Stimulated activated CD8-positive, alpha-beta memory T cell treated with anti-CD3 and anti-CD28 coated beads, Interleukin-15, amount 100 ng/mL, for 48 hours (primary cell): Measurements from ENCODE around the gene GRB10.
"Not testable (repeated sequence)": the region's sequence is repeated elsewhere in the genome, so short reads cannot be mapped to it uniquely, and the experiment has no call there.

Experiments used
- DNase-seq, 2 donors: peaks; one replicate each; pipeline ENCODE4 v3.0.0-alpha.2; 2020; ENCODE audit warnings: low read depth in 2 of 2

GRB10 gene

DNA sequence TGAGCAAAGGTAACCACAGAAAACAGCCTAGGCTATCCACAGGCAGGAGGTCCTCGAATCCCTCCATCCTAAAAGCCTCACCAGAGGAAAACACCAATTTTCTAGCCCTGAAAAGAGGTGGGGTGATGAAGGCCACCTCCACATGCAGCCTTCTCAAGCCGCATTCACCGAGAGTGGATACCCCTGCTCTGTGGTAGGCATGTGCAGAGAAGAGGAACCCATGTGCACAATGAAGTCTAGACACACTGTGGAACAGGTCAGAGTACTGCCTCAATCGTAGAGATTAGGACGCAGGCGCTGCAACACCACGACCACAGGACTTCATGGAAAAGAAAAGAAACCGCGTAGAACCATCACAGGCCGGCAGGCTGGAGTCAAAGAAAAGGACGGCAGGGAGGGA is 38.8 kb downstream of the GRB10 start:
- no peak for DNase-seq

DNA sequence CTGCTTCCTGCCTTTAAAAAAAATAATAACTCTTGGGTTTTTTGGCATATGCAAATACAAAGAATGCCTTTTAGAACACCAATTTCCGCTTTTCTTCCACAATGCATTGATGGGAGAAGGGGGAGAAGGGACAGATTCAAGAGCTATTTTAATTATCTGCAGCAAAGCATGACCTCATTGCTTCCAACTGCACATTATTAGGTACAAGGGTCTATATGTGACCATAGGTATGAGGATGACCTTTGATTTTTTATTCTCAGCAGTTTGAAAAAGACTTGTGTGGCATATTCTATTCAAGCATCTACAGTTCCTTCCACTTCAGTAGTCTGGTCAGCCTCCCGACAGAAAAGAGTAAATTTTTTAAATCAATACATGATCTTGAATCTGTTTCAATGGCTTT is 39.7 kb downstream of the GRB10 start:
- no peak for DNase-seq

DNA sequence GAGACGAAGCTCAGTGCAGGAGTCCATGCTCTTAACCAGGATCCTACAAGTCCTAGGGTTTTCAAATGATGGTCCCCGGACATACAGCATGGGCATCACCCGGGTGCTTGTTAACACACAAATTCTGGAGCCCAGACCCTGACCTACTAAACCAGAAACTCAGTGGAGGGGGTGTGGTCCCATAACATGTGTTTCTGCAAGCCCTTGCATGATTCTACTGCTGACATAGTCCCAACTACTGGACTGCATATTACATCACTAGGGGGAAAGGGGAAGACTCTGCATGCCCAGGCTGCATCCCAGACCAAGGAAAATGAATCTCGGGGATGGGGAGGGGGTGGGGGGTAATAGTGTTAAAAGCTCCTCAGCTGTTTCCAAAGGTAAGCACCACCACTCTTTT is 40.3 kb downstream of the GRB10 start:
- no peak for DNase-seq

DNA sequence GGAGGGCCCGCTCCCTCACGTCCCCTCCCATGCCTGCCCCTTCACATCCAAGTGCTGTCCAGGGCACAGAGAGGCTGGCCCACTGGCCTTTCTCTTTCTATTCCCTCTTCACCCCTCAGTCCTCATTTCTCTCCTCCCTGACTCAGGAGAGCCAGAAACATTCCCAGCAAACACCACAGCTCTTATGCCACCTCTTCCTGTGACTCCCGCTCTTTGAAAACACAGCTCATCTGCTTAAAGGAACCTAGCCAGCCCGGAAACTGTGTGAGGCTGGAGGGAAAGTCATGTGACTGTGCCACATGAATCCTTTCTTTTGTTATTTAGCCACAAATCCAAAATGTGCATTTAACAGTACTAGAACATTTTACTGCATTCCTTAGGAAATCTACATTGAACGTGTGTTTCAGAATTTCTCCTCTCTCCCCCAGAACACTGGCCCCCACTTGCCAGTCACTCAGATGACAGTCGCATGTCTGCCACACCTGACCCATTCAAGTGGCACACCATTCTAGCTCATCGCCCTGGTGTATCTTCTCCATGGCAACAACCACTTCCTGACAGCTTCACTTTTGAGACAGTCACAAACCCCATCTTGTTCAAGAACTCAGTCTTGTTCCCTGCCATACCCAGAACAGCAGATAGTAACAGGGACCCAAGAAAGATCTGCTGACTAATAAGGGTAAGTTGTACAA is 42.8 kb downstream of the GRB10 start:
- DNase-seq = peak; percentile 32 to 40

DNA sequence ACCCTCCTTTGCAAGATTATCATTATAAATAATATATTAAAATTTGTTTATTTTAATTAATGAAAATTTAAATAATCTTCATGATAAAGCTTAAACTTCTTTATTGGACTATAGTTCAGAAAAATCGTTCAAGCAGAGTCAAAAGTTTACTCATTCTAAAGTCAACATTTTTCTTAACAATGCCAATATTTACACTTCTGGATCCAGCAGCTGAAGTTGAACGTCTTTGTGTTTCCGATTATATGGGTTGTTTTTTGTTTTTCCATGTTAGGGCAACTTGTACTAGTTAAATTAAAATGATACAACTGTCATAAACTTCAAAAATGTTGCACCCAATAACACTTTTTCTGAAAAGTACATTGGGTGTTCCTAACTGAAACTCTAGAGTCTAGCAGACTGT is 43.8 kb downstream of the GRB10 start:
- DNase-seq = no peak

DNA sequence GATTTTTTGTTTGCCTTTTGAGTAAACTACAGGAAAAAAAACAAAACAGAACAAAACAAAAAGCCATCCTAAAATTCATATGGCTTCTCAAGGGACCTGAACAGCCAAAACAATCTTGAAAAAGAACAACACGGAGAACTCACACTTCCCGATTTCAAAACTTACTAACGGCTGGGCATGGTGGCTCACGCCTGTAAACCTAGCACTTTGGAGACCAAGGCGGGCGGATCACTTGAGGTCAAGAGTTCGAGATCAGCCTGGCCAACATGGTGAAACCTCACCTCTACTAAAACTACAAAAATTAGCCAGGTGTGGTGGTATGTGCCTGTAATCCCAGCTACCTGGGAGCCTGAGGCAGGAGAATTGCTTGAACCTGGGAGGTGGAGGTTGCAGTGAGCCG is 46.9 kb downstream of the GRB10 start:
- DNase-seq = not testable (repeated sequence)

DNA sequence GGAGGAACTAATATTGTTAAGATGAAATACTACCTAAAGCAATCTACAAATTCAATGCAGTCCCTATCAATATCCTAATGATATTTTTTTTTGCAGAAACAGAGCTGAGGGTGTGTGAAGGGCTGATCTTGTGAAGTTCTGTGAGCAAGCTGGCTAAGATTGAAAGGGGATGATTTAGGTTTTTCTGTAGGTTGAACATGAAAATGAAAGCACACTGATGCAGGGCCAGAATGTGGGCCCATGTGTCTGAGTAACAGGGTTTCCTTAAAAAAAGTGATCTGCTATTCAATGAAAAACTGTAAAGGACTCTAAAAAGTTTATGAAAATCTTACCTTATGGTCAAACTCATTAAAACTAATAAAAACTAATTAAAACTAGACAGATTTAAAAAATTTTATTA is 47.4 kb downstream of the GRB10 start:
- DNase-seq = no peak

DNA sequence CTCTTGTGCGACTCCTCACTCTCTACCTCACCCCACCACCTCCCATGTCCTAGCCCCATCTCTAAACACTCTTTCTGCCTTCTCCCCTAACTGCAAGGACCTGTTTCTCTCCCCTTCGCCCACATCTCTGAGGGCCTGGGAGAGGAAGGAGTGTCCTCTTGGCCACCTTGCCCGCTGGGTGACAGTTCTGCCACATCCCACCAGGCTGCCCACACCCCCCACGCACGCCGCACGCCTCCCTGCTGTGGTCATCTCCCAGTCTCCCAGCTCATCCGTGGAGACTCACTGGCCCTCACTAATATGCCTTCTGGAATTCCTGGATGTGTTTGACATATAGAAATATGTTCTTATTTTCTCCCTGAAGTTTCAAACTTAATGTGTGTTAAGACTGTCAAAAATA is 48.5 kb downstream of the GRB10 start:
- no peak for DNase-seq

DNA sequence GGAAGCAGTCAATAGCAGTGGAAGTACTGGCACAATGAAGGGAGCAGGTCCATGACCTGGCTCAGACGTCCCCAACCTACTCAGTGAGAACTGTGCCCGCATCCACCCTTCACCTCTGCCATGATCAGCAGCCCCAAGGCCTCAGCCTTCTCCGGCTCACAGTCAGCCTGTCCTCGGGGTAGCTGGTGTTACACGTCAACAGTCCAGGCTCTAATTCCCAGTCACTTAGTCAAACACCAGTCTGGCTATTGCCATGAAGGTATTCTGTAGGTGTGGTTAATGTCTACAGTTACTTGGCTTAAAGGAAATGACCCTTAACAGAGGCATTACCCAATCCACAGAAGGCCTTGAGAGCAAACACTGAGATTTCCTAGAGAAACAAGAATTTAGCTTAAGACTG is 49.1 kb downstream of the GRB10 start:
- DNase-seq = no peak

DNA sequence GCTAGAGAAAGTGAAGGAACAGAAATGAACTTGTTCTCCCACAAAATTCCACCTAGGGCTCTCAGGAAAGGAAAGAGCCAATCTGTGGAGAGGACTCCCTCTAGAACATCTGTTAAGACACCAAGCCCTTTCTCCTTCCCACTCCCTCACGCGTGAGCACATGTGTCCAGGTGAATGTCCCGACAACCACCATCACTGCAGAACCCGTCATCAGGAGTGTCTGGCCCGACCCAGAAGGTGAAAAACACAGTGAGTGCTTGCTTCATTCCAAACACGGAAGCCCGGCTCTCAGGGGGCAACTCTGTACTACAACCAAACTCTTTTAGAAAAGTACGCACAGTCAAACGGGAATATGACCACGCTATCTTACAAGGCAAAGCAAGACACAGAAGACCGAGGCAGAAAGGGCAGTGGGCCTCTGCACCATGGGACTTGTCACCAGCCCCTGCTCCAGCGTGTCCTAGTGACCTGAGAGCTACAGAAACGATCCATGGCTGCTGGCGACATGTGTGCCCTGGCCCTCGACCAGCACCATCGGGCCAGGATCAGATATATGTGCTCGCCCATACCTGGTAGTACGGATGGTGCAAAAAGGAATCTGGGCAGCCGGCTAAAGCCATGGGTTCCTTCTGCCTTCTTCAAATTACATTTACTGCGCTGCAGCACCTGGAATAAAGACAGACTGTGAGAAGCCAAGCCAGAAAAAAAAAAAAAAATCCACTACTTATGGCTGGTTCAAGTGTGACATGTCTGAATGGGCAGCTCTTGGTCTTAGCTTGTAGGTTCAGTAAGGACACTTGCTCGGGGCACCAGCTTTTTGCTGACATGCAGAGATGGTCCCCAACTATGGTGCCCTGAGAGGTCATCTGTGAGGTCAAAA is 50.8 kb downstream of the GRB10 start:
- no peak for DNase-seq

DNA sequence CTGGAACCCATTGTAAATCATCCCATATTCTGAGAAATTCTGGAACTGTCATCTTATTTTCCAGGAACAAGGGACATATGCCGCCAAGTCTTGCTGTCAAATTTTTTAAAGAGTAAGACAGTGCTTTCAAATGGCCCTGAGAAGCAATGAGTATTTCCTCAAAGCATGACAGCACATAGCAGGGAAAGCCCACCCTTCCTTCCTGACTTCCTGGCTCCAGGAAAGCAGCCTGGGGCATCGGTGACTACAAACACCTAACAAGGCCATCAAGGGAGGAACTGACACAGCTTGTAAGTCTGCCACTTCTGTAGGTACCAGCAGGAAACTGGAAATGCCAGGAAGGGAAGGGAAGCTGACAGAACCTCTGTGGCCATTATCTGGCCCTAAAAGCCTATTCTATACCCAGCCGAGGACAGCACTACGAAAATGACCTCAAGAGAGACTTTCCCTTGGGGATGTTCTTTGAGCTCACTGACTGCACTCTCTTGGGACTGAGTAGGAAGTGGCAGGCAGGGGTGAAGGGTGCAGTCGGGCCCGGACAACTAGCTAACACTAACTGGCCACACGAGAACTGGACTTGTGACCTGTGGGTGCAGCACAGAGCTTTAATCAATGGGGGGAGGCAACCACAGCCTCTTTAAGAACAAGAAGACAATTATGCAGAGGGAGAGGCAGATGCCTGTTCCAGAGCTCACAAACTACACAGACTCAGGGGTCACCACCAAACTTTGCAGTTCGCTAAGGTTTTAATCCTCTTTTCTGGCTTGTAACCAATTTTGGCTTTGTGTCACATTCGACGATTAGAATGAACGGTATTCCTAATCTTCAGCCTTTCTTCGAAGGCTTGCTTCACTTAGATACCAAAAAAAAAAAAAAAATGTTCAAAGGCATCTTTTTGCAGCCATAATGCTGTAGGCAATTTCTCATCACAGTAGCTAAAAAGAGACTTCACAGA is 52.0 kb downstream of the GRB10 start:
- DNase-seq = no peak

DNA sequence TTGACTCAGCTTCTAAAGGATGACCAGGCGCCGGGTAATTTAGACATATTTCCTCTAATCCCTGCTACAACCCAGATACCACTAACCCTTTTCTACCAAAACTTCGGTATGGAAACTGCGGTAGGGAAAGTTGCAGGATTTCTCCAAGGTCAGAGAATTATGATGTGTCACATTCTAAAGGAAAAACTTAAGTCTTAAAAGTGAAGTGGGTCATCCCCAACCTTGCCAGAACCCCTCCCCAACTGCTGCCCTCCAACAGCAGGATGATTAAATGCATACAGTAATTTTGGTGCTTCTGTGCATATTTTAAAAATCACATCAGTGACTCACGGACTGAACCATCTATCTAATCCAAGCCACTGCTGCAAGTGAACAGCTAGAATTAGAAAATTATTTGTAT is 52.7 kb downstream of the GRB10 start:
- DNase-seq = no peak

DNA sequence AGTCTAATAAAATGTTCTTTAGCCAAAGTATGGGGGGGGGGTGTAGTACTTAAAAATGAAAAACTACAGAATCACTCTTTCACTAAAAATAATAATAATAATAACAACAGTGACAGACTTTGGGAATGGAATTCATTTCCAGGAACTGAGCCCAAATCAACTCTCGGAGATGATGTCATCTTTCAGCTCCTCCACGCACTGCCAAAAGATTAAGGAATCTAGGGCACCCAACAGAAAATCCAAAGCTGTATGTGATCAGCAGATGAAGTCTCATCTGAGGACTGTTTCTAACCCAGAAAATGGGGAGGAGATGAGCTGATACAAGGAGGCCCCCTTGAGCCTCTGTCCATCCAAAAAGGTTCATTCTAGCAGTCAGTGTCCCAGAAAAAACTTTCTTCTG is 54.5 kb downstream of the GRB10 start:
- DNase-seq = no peak

DNA sequence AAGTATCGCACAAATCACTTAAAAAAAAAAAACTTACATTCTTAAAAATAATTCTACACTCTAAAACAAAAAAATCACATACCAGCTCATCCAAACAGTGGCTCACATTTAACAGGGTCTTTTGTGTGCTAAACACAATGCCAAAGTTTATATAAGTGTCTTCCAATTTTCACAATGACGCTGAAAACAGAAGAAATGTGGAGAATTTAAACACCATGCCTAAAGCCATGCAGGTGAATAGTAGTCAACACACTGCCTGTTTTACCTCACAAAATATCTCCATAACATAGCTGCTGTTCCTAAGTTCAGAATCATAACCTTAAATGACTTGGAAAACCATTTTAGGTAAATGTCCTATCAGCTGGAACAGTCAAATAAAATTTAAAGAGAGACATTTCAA is 55.0 kb downstream of the GRB10 start:
- no peak for DNase-seq

DNA sequence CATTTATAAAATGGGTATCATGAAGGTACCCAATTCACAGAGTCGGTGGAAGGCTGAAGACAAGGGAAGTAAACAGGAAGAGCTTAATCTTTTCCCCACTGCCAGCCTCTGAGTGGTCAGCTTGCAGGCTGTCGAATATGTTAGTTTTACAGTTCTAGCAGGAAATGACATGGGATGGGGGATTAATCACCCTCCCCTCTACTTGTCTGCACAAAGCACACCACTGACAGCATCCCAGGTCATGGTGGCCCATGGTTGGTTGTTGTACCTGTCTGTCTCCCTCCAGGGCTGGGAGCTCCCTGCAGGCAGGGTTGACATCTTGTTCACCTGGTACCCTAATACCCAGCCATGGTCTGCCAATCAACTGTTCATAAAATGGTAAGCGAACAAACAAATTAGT is 55.6 kb downstream of the GRB10 start:
- no peak for DNase-seq

DNA sequence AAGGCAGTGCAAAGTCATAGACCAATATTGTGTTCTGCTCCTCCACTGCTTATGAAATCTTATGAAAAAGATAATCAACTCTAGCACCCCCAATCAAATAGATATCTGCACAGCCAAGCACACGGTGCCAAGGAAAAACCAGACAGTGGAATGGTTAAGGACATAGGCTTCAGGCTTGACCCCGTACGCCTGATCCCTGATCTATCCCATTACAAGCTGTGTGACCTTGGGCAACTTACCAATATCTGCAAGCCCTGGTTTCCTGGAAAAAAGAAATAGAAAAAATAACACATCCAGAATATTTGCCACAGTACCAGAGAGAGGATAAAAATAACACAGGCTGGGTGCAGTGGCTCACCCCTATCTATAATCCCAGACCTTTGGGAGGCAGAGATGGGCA is 56.9 kb downstream of the GRB10 start:
- no peak for DNase-seq

DNA sequence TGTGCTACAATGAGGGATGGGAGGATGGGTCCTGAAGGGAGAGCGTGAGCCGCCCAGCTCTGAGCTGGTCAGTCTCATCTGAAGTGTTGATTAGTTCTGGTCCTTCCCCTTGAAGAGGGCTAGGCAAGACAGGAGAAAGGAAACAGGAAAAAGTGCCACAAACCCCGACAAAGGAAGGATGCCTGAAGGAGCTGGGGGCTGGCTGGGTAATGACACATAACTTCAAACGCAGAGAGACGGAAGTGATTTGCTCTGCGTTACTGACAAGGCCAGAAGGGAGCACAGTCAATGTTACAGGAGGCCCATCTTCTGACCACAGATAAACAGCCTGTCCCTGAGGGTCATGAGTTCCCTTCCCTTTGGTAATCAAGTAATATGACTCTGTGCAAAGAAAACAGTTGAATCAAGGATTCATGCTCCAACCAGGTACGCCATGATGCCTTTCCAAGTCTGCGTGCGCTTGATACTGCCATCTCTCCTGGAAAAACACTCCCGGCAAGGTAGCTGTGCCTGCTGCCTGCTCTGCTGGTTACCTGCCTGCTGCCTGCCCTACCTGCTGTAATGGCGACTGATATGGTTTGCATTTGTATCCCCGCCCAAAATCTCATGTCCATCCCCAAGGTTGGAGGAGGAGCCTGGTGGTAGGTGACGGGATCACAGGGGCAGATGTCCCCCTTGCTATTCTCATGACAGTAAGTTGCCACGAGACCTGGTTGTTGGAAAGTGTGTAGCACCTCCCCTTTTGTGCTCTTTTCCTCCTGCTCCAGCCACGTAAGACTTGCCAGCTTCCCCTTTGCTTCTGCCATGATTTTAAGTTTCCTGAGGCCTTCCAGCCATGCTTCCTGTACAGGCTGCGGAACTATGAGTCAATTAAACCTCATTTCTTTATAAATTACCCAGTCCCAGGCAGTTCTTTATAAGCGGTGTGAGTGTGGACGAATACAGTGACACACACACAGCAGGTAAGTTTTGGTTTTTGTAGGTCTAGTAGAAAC is 57.9 kb downstream of the GRB10 start:
- no peak for DNase-seq

DNA sequence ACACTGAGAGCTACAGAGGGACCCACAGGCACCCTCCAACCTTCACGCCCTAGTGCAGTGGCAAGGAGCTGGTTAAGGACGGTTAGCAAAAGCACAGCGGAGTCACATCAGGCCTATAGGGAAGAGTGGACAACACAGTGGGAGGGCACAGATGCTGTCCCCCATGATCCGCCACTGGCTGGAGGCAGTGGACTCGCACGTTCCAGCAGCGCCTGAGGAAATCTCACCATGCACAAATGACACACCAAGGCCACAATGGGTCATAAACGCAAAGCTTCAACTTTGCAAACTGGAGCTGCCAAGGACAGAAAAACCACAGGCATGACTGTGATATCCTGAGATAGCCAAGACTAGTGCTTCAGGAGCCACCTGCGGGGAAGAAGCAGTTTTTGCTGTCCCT is 58.8 kb downstream of the GRB10 start:
- no peak for DNase-seq

DNA sequence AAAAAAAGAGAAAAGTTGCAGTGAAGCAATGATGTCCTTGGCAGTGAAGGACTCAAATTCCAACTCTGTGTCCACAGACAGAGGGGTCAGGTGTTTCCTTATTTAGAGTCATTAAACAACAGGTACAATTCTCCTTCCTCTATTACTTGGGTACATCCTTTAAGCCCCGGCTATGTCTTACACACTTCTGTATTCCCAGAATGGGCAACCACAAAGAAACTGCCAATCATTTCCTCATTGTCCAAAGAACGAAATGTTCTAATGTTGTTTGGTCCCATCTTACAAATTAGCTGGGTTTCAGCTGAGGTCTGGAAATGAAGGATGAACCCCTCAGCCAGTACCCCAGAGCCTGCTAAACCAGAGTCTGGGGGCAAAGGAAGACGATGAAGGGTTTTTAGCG is 59.5 kb downstream of the GRB10 start:
- DNase-seq = no peak

DNA sequence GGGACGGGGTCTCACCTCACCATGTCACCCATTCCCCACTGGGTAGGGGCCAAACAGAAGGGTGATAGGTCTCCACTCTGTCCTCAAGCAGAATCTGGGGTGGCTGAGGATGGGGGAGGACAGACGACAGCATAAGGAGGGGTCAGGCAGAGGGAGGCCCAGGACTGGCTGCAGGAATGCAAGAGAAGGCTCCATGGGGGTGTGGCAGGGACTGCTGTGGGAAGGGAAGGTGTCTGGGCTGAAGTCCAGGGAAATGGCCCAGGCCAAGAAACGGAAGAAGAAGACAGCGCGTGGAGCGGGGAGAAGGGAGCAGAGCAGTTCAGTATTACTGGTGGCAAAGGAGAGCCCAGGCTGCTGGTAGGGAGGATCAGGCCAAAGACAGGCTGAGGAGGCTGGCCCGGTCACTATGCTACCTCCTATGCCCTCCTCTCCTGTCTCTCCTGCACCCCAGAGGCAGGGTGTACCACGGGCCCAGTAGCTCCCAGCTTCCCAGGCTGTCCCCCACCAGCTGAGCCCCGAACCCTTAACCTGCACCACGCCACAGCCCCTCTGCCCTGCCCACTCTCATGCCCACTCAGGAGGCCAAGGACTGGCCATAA is 60.9 kb downstream of the GRB10 start:
- no peak for DNase-seq

DNA sequence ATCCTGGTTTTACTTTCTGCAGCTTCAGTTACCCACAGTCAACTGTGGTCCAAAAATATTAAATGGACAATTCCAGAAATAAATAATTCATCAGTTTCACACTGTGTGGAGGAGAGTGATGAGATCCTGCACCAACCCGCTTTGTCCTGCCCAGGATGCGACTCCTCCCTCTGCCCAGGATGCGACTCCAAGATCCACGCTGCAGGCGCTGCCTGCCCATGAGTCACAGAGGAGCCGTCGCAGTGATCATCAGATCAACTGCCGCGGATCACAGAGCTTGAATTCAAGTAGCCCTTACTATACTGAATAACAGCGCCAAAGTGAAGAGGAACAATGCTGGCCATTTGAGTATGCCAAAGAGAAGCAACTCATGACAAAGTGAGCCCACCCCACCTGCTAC is 61.5 kb downstream of the GRB10 start:
- DNase-seq = no peak
